OCI-LY3 (cell line): ENCODE measurements around the gene GAS2.
"Not testable (repeated sequence)": the region's sequence is repeated elsewhere in the genome, so short reads cannot be mapped to it uniquely, and the experiment has no call there.

ENCODE experiments used
- H2AFZ ChIP-seq: fragments of 200-600, 300-600 bp; shearing (Covaris generic); 2 replicates; pipeline ENCODE4 v1.6.0; 2014; ENCODE audit warnings: antibody characterized with exemption, low read depth, low read length
- H3K27ac ChIP-seq: fragments of 200-600, 300-600 bp; sonication (generic); 2 replicates; pipeline ENCODE4 v1.5.1; 2014; ENCODE audit warnings: mild to moderate bottlenecking, low read length, moderate library complexity, mixed read lengths
- H3K27me3 ChIP-seq: fragments of 200-600, 300-600 bp; sonication (generic); 2 replicates; pipeline ENCODE4 v1.6.1; 2014; ENCODE audit warnings: low read depth, low read length, mixed read lengths
- H3K36me3 ChIP-seq: fragments of 200-600, 300-600 bp; sonication (generic); replicated peaks from 2 replicates; pipeline ENCODE3; 2014; ENCODE audit warnings: low read depth, low read length, mixed read lengths
- H3K4me1 ChIP-seq: fragments of 300-600, 200-600 bp; sonication (generic); 2 replicates; pipeline ENCODE4 v1.6.1; 2014; ENCODE audit warnings: low read length, mixed read lengths
- H3K4me2 ChIP-seq: fragments of 200-600, 300-600 bp; sonication (generic); 2 replicates; pipeline ENCODE4 v1.6.1; 2014; ENCODE audit warnings: low read length, mixed read lengths
- H3K4me3 ChIP-seq: fragments of 300-600, 200-600 bp; sonication (generic); 2 replicates; pipeline ENCODE4 v1.5.1; 2014; ENCODE audit warnings: antibody characterized with exemption, mild to moderate bottlenecking, low read length, moderate library complexity
- H3K79me2 ChIP-seq: fragments of 300-600, 200-600 bp; shearing (Covaris generic); 2 replicates; pipeline ENCODE4 v1.6.1; 2014; ENCODE audit warnings: mild to moderate bottlenecking, low read length, mixed read lengths
- H3K9ac ChIP-seq: fragments of 300-600, 200-600 bp; shearing (Covaris generic); 2 replicates; pipeline ENCODE4 v1.6.0; 2014; ENCODE audit warnings: mild to moderate bottlenecking, low read length, moderate library complexity
- H3K9me3 ChIP-seq: fragments of 200-600, 300-600 bp; shearing (Covaris generic); 2 replicates; pipeline ENCODE4 v1.6.1; 2014; ENCODE audit warnings: low read length, mixed read lengths; ENCODE audit not compliant: insufficient read depth
- H4K20me1 ChIP-seq: fragments of 200-600, 300-600 bp; sonication (generic); 2 replicates; pipeline ENCODE4 v1.6.1; 2016; ENCODE audit warnings: low read length, mixed read lengths; ENCODE audit not compliant: insufficient read depth
- CTCF ChIP-seq: fragments of 200-600, 300-600 bp; sonication (generic); IDR thresholded peaks from 2 replicates; pipeline ENCODE4 v1.5.1; 2014; ENCODE audit warnings: antibody characterized with exemption, low read length, low read depth
- EZH2phosphoT487 ChIP-seq: fragments of 200-600 bp; shearing (Covaris generic); IDR thresholded peaks from 2 replicates; pipeline ENCODE4 v1.6.1; 2018; ENCODE audit warnings: antibody characterized with exemption, mixed run types, low read depth

The GAS2 gene

GRCh38 chr11:22634897-22635629 lies 31.3 kb upstream of the GAS2 start:
- Histone ChIP-seq H2AFZ (no peak overlapping the region), H3K36me3 (no peaks in the 10 kb centered on the region), H3K79me2 (no peaks in the 10 kb centered on the region), H3K4me1 (no peaks in the 10 kb centered on the region), H3K9ac (no peak overlapping the region), H3K4me3 (no peak overlapping the region), H3K27me3 (no peaks in the 10 kb centered on the region), H3K9me3 (no peaks in the 10 kb centered on the region), H4K20me1 (no peaks in the 10 kb centered on the region), H3K27ac (no peak overlapping the region), H3K4me2 (no peak overlapping the region)
- TF ChIP-seq EZH2phosphoT487 (no peak), CTCF (no peak)

GRCh38 chr11:22635689-22636088 lies 30.7 kb upstream of the GAS2 start:
- TF ChIP-seq EZH2phosphoT487 (no peak), CTCF (no peak)
- H3K4me1 ChIP-seq, result no peaks in the 10 kb centered on the region
- no peaks in the 10 kb centered on the region for H3K9me3 ChIP-seq
- H3K27ac ChIP-seq, result no peak overlapping the region
- H2AFZ ChIP-seq, result no peak overlapping the region
- no peaks in the 10 kb centered on the region for H3K36me3 ChIP-seq
- no peak overlapping the region for H3K4me2 ChIP-seq
- H3K9ac ChIP-seq, result no peak overlapping the region
- H3K4me3 ChIP-seq, result no peak overlapping the region
- no peaks in the 10 kb centered on the region for H3K79me2 ChIP-seq
- no peaks in the 10 kb centered on the region for H4K20me1 ChIP-seq
- H3K27me3 ChIP-seq, result no peaks in the 10 kb centered on the region

GRCh38 chr11:22640862-22641261 lies 25.5 kb upstream of the GAS2 start:
- Histone ChIP-seq H3K4me3 (no peak overlapping the region), H3K9me3 (no peaks in the 10 kb centered on the region), H2AFZ (no peak overlapping the region)

DNA sequence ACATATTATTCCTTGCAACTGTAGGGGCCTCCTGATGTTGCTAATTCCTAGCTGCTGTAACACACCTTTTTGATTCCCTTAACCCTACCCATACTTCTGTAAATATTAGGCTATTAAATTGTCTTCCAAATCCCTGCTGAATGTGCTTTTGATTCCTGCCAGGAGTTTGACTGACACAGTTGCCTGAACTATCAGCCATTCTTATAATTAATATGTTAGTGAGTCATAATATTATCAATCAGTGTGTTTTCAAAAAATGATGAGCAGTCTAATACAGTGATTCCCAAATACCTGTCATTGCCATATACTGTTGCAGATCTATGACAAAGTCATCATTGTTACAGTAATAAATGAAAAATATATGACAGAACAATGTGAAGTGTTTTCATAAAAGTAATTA lies 24.9 kb upstream of the GAS2 start:
- Histone ChIP-seq H3K4me1 (no peaks in the 10 kb centered on the region), H4K20me1 (no peaks in the 10 kb centered on the region), H3K9me3 (no peaks in the 10 kb centered on the region), H3K27ac (no peak overlapping the region), H3K27me3 (no peaks in the 10 kb centered on the region), H2AFZ (no peak overlapping the region), H3K9ac (no peak overlapping the region), H3K36me3 (no peaks in the 10 kb centered on the region), H3K4me2 (no peak overlapping the region), H3K4me3 (no peak overlapping the region), H3K79me2 (no peaks in the 10 kb centered on the region)
- TF ChIP-seq CTCF (no peak), EZH2phosphoT487 (no peak)

More at GRCh38 chr11:22640862-22641261, 25.5 kb upstream of the GAS2 start:
- Histone ChIP-seq H3K36me3 (no peaks in the 10 kb centered on the region), H3K4me2 (no peak overlapping the region), H4K20me1 (no peaks in the 10 kb centered on the region), H3K79me2 (no peaks in the 10 kb centered on the region), H3K9ac (no peak overlapping the region), H3K4me1 (no peaks in the 10 kb centered on the region), H3K27ac (no peak overlapping the region), H3K27me3 (no peaks in the 10 kb centered on the region)
- no peak for TF ChIP-seq EZH2phosphoT487
- no peak for TF ChIP-seq CTCF

DNA sequence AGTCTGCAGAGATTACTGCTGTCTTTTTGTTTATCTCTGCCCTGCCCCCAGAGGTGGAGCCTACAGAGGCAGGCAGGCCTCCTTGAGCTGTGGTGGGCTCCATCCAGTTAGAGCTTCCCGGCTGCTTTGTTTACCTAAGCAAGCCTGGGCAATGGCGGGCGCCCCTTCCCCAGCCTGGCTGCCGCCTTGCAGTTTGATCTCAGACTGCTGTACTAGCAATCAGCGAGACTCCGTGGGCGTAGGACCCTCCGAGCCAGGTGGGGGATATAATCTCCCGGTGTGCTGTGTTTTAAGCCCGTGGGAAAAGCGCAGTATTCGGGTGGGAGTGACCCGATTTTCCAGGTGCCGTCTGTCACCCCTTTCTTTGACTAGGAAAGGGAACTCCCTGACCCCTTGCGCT lies 14.1 kb upstream of the GAS2 start:
- H3K36me3 ChIP-seq, H3K27ac ChIP-seq, H3K79me2 ChIP-seq, H2AFZ ChIP-seq, H3K9me3 ChIP-seq, H3K27me3 ChIP-seq, H3K4me3 ChIP-seq, H4K20me1 ChIP-seq, H3K9ac ChIP-seq, H3K4me1 ChIP-seq, H3K4me2 ChIP-seq: not testable (repeated sequence)
